D721Med (cell line): Measurements from ENCODE around the gene CFAP126.

Experiments used
- DNase-seq: peaks from one replicate; pipeline ENCODE4 v3.0.0; 2011; ENCODE audit warnings: low spot score; ENCODE audit not compliant: insufficient read length
- FAIRE-seq: peaks from 2 replicates; lab custom pipeline; 2011; peaks lifted over from hg19 to GRCh38; lab: Jason Lieb, UNC
- TF ChIP-seq, protein P1 (sequence below): IDR thresholded peaks from 2 replicates; pipeline ENCODE4 v1.5.1; 2012; ENCODE audit warnings: mild to moderate bottlenecking, control low read depth; ENCODE audit not compliant: insufficient read depth; ENCODE audit errors: missing control alignments

The CFAP126 gene

GRCh38 chr1:161374373-161374772 is 6.7 kb upstream of the CFAP126 start:
- DNase-seq: no peak
- TF ChIP-seq, protein P1, sequence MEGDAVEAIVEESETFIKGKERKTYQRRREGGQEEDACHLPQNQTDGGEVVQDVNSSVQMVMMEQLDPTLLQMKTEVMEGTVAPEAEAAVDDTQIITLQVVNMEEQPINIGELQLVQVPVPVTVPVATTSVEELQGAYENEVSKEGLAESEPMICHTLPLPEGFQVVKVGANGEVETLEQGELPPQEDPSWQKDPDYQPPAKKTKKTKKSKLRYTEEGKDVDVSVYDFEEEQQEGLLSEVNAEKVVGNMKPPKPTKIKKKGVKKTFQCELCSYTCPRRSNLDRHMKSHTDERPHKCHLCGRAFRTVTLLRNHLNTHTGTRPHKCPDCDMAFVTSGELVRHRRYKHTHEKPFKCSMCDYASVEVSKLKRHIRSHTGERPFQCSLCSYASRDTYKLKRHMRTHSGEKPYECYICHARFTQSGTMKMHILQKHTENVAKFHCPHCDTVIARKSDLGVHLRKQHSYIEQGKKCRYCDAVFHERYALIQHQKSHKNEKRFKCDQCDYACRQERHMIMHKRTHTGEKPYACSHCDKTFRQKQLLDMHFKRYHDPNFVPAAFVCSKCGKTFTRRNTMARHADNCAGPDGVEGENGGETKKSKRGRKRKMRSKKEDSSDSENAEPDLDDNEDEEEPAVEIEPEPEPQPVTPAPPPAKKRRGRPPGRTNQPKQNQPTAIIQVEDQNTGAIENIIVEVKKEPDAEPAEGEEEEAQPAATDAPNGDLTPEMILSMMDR: peak; percentile 42
- FAIRE-seq: no peak

DNA sequence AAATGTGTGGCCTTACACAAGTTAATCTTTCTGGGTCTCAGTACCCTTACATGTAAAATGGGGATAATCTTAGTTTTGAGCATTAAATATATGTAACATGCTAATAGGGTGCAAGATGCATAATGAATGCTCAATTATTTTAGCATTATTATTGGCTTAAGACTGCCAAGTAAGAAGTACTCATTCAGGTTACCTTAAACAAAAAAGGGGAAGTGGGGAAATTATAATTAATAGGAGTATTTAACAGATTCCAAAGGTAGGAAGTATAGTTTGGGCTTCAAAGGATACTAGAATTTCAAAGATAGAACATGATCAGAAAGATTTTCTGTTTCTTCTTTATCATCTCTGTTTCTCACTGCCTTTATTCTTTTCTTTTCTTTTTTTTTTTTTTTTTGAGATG is 5.8 kb upstream of the CFAP126 start:
- FAIRE-seq (no peak), DNase-seq (no peak)
- TF ChIP-seq, protein P1: no peak

- TF ChIP-seq, protein P1: no peak
- FAIRE-seq: no peak
- DNase-seq: no peak
Measured at GRCh38 chr1:161365207-161365606, 2.5 kb downstream of the CFAP126 start.

- TF ChIP-seq, protein P1: no peak
- FAIRE-seq (no peak), DNase-seq (no peak)
Measured at GRCh38 chr1:161364332-161364731, 3.3 kb downstream of the CFAP126 start.

- no peak for DNase-seq
- TF ChIP-seq, protein P1: no peak
- no peak for FAIRE-seq
Measured at GRCh38 chr1:161359291-161359690, 8.4 kb downstream of the CFAP126 start.

- no peak for FAIRE-seq
- DNase-seq: no peak
- TF ChIP-seq, protein P1: no peak
Measured at GRCh38 chr1:161357073-161357472, 10.6 kb downstream of the CFAP126 start.

DNA sequence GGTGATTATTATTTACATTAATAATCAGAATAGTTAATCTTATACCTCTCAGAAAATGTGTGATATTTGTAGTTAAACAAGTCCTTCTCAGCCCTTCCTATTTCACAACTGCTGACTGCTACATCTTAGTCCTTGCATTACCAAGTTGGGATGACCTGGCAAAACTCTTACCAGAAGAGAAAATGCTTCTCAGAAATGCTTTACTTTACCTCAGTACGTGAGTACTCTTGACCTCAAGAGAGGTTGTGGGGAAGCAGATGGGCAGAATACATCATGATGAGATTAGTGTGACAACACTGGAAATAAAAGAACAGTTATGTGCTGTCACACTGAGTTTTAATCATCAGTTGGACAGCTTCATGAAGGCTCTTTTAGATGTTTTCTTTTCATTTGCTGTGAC is 16.2 kb downstream of the CFAP126 start:
- no peak for DNase-seq
- TF ChIP-seq, protein P1: no peak
- FAIRE-seq: peak; percentile 63
